Measurements from ENCODE around the gene SDCBP2.

SDCBP2 gene

DNA sequence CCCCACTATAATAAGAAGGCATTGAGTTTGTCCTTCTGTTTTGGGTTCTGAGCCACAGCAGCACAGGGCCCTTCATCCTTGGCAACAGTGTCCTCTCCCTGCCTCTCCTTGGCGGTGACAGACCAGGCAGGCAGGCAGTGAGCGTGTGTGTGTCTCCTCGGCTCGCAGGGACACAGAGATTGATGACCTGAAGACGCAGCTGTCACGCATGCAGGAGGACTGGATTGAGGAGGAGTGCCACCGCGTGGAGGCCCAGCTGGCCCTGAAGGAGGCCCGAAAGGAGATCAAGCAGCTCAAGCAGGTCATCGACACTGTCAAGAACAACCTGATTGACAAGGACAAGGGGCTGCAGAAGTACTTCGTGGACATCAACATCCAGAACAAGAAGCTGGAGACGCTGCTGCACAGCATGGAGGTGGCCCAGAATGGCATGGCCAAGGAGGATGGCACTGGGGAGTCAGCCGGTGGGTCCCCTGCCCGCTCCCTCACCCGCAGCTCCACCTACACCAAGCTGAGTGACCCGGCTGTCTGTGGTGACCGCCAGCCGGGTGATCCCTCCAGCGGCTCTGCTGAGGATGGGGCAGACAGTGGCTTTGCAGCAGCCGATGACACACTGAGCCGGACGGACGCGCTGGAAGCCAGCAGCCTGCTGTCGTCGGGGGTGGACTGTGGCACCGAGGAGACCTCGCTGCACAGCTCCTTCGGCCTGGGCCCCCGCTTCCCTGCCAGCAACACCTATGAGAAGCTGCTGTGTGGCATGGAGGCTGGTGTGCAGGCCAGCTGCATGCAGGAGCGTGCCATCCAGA is 24.0 kb downstream of the SDCBP2 start:
- Histone ChIP-seq H3K36me3 (ENCODE audit: control insufficient read depth, insufficient read depth, low read length) (peaks cover 3% of the 10 kb centered on the region), H3K4me1 (ENCODE audit: control insufficient read depth, insufficient read depth, low read length) (no peaks in the 10 kb centered on the region), H3K27me3 (ENCODE audit: control insufficient read depth, insufficient read depth, low read length) (no peaks in the 10 kb centered on the region), H3K4me3 (ENCODE audit: low read length) (no peak overlapping the region), H3K27ac (ENCODE audit: low read depth, low read length) (no peak overlapping the region), H3K9ac (ENCODE audit: low read length) (no peak overlapping the region)

DNA sequence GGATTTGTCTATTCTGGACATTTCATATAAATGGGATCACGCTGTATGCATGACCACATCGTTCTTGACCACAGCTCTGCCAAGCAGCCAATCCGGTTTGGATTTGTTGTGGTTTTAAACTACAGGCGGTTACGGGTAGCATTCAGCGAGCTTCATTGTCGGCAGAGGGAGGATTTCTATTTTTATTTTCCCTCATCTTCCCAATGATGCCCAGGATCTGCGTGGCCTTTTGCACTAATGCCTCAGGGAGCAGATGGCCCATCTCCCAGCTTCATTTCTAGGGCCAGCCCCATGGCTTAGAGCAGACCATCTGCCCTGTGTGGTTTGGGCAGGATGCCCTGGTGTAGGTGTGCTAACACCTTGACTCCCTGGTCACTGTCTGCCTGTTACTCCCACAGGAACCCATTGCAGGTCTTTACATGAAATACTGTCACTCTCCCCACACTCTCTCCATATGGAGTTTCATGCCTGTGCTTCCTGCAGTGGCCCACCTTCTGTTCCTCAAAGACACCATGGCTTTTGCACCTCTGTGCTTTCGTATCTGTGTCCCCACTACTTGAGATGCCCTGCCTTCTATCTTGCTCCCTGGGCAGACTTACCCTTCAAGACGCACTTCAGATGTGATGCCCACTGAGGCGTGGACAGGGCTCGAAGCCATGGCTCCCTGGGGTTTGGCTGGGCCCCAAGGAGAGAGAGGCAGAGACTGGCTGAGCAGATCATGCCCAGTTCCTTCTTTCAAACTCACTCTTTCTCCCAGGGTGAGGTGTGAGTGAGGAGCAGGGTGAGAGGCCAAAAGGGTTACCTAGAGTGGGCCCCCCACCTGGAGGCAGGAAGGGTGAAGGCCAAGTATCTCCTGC is 26.0 kb downstream of the SDCBP2 start:
- Histone ChIP-seq H3K9ac (ENCODE audit: low read length) (no peak overlapping the region), H3K27ac (ENCODE audit: low read depth, low read length) (no peak overlapping the region), H3K4me3 (ENCODE audit: low read length) (no peak overlapping the region), H3K27me3 (ENCODE audit: control insufficient read depth, insufficient read depth, low read length) (no peaks in the 10 kb centered on the region), H3K4me1 (ENCODE audit: control insufficient read depth, insufficient read depth, low read length) (no peaks in the 10 kb centered on the region), H3K36me3 (ENCODE audit: control insufficient read depth, insufficient read depth, low read length) (peaks cover 3% of the 10 kb centered on the region)

DNA sequence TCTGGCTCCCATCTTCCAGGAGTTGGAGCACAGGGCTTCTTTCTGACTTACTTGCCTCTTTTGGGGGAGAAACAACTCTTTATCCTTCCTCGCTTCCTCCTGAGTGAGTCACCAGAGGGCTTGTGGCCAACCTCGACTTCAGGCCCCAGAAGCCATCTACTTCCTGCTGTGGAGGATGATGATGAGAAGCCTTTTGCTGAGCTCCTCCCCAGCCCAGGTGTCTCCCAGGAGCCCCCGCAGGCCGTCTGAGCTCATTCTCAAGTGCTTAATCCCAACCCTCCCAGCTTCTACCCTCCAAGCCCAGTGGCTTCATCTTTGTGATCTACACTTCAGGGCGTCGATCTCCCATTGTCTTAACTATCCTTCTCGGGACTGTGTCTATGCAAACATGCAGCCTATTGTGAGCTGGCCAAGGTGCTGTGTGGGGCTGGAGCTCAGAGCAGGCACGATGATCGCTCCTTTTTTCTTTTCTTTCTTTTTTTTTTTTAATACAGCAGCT is 27.9 kb downstream of the SDCBP2 start:
- Histone ChIP-seq H3K27ac (ENCODE audit: low read depth, low read length) (no peak overlapping the region), H3K4me1 (ENCODE audit: control insufficient read depth, insufficient read depth, low read length) (no peaks in the 10 kb centered on the region), H3K27me3 (ENCODE audit: control insufficient read depth, insufficient read depth, low read length) (no peaks in the 10 kb centered on the region), H3K36me3 (ENCODE audit: control insufficient read depth, insufficient read depth, low read length) (peaks cover 3% of the 10 kb centered on the region), H3K4me3 (ENCODE audit: low read length) (no peak overlapping the region), H3K9ac (ENCODE audit: low read length) (no peak overlapping the region)

GRCh38 chr20:1300083-1300840 is 28.7 kb downstream of the SDCBP2 start:
- Histone ChIP-seq H3K4me1 (ENCODE audit: control insufficient read depth, insufficient read depth, low read length) (no peaks in the 10 kb centered on the region), H3K4me3 (ENCODE audit: low read length) (no peak overlapping the region), H3K27ac (ENCODE audit: low read depth, low read length) (no peak overlapping the region), H3K36me3 (ENCODE audit: control insufficient read depth, insufficient read depth, low read length) (peaks cover 3% of the 10 kb centered on the region), H3K27me3 (ENCODE audit: control insufficient read depth, insufficient read depth, low read length) (no peaks in the 10 kb centered on the region), H3K9ac (ENCODE audit: low read length) (no peak overlapping the region)

DNA sequence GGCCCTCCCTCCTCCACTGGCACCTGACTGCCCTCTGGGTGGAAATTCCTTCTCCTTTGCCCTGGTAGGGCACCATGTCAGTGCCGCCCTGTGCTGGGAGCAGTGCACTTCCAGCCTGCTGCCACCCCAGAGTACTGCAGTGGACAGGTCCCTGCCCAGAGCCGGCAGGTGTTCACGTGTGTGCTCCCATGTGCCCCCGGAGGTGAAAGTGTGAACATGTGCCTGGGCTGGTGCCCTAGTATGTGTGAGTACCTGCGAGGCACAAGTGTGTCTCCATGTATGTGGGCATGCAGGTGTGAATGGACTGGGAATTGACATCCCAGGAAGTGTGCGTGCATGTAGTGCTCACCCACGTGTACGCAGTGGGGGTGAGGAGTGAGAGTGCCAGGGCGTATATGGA is 29.4 kb downstream of the SDCBP2 start:
- Histone ChIP-seq H3K9ac (ENCODE audit: low read length) (no peak overlapping the region), H3K4me1 (ENCODE audit: control insufficient read depth, insufficient read depth, low read length) (no peaks in the 10 kb centered on the region), H3K36me3 (ENCODE audit: control insufficient read depth, insufficient read depth, low read length) (no peaks in the 10 kb centered on the region), H3K27me3 (ENCODE audit: control insufficient read depth, insufficient read depth, low read length) (no peaks in the 10 kb centered on the region), H3K4me3 (ENCODE audit: low read length) (no peak overlapping the region), H3K27ac (ENCODE audit: low read depth, low read length) (no peak overlapping the region)

- Histone ChIP-seq H3K27ac (ENCODE audit: low read depth, low read length) (no peak overlapping the region), H3K36me3 (ENCODE audit: control insufficient read depth, insufficient read depth, low read length) (peaks cover 1% of the 10 kb centered on the region), H3K27me3 (ENCODE audit: control insufficient read depth, insufficient read depth, low read length) (no peaks in the 10 kb centered on the region), H3K9ac (ENCODE audit: low read length) (no peak overlapping the region), H3K4me1 (ENCODE audit: control insufficient read depth, insufficient read depth, low read length) (no peaks in the 10 kb centered on the region), H3K4me3 (ENCODE audit: low read length) (no peak overlapping the region)
These were observed 29.9 kb downstream of the SDCBP2 start for GRCh38 chr20:1298888-1299511.

GRCh38 chr20:1298166-1298565 is 30.8 kb downstream of the SDCBP2 start:
- Histone ChIP-seq H3K9ac (ENCODE audit: low read length) (no peak overlapping the region), H3K27ac (ENCODE audit: low read depth, low read length) (no peak overlapping the region), H3K4me3 (ENCODE audit: low read length) (no peak overlapping the region), H3K4me1 (ENCODE audit: control insufficient read depth, insufficient read depth, low read length) (no peaks in the 10 kb centered on the region), H3K27me3 (ENCODE audit: control insufficient read depth, insufficient read depth, low read length) (no peaks in the 10 kb centered on the region), H3K36me3 (ENCODE audit: control insufficient read depth, insufficient read depth, low read length) (peaks cover 2% of the 10 kb centered on the region)

GRCh38 chr20:1297486-1297885 is 31.5 kb downstream of the SDCBP2 start:
- no peaks in the 10 kb centered on the region for H3K4me1 ChIP-seq (ENCODE audit: control insufficient read depth, insufficient read depth, low read length)
- no peaks in the 10 kb centered on the region for H3K27me3 ChIP-seq (ENCODE audit: control insufficient read depth, insufficient read depth, low read length)
- peaks cover 2% of the 10 kb centered on the region for H3K36me3 ChIP-seq (ENCODE audit: control insufficient read depth, insufficient read depth, low read length)
- no peak overlapping the region for H3K9ac ChIP-seq (ENCODE audit: low read length)
- H3K4me3 ChIP-seq (ENCODE audit: low read length): no peak overlapping the region
- H3K27ac ChIP-seq (ENCODE audit: low read depth, low read length): no peak overlapping the region

DNA sequence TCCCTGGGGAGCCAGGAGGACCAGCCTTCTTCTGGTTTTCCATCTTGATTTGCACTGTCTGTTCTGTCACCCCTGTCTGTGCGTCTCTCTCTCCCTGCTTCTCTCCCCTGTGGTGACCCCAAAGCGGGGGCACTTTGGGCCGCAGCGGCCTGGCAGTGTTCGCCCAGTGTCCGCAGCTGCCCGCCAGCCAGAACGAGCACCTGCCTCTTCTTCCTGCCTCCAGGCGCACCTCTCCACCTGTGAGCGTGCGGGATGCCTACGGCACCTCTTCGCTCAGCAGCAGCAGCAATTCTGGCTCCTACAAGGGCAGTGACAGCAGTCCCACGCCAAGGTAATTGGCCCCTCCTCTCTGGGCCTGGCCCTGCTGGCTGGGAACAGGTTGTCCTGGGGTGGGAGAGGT is 32.0 kb downstream of the SDCBP2 start:
- H3K9ac ChIP-seq (ENCODE audit: low read length): no peak overlapping the region

GRCh38 chr20:1296117-1296610 is 32.8 kb downstream of the SDCBP2 start:
- no peak overlapping the region for H3K27ac ChIP-seq (ENCODE audit: low read depth, low read length)
- H3K27me3 ChIP-seq (ENCODE audit: control insufficient read depth, insufficient read depth, low read length): no peaks in the 10 kb centered on the region
- H3K4me3 ChIP-seq (ENCODE audit: low read length): no peak overlapping the region
- peaks cover 2% of the 10 kb centered on the region for H3K36me3 ChIP-seq (ENCODE audit: control insufficient read depth, insufficient read depth, low read length)
- H3K4me1 ChIP-seq (ENCODE audit: control insufficient read depth, insufficient read depth, low read length): no peaks in the 10 kb centered on the region
- no peak overlapping the region for H3K9ac ChIP-seq (ENCODE audit: low read length)

More for the DNA sequence above, 32.0 kb downstream of the SDCBP2 start:
- peaks cover 2% of the 10 kb centered on the region for H3K36me3 ChIP-seq (ENCODE audit: control insufficient read depth, insufficient read depth, low read length)
- no peak overlapping the region for H3K27ac ChIP-seq (ENCODE audit: low read depth, low read length)
- no peak overlapping the region for H3K4me3 ChIP-seq (ENCODE audit: low read length)
- H3K27me3 ChIP-seq (ENCODE audit: control insufficient read depth, insufficient read depth, low read length): no peaks in the 10 kb centered on the region
- H3K4me1 ChIP-seq (ENCODE audit: control insufficient read depth, insufficient read depth, low read length): no peaks in the 10 kb centered on the region

GRCh38 chr20:1295276-1295930 is 33.5 kb downstream of the SDCBP2 start:
- Histone ChIP-seq H3K9ac (ENCODE audit: low read length) (no peak overlapping the region), H3K27me3 (ENCODE audit: control insufficient read depth, insufficient read depth, low read length) (no peaks in the 10 kb centered on the region), H3K4me1 (ENCODE audit: control insufficient read depth, insufficient read depth, low read length) (no peaks in the 10 kb centered on the region), H3K27ac (ENCODE audit: low read depth, low read length) (no peak overlapping the region), H3K4me3 (ENCODE audit: low read length) (no peak overlapping the region), H3K36me3 (ENCODE audit: control insufficient read depth, insufficient read depth, low read length) (peaks cover 2% of the 10 kb centered on the region)
